ENCODE measurements around the gene ZNF319.

Gene ZNF319

GRCh38 chr16:57956270-57956808 is 44.1 kb downstream of the ZNF319 start:
- DNase-seq (ENCODE audit: low spot score): no peak

GRCh38 chr16:57955572-57956188 is 44.8 kb downstream of the ZNF319 start:
- no peak for DNase-seq (ENCODE audit: low spot score)

- DNase-seq (ENCODE audit: low spot score): no peak
Measured at GRCh38 chr16:57953857-57954256, 46.6 kb downstream of the ZNF319 start.

- DNase-seq (ENCODE audit: low spot score): no peak
Measured at GRCh38 chr16:57952909-57953308, 47.6 kb downstream of the ZNF319 start.

DNA sequence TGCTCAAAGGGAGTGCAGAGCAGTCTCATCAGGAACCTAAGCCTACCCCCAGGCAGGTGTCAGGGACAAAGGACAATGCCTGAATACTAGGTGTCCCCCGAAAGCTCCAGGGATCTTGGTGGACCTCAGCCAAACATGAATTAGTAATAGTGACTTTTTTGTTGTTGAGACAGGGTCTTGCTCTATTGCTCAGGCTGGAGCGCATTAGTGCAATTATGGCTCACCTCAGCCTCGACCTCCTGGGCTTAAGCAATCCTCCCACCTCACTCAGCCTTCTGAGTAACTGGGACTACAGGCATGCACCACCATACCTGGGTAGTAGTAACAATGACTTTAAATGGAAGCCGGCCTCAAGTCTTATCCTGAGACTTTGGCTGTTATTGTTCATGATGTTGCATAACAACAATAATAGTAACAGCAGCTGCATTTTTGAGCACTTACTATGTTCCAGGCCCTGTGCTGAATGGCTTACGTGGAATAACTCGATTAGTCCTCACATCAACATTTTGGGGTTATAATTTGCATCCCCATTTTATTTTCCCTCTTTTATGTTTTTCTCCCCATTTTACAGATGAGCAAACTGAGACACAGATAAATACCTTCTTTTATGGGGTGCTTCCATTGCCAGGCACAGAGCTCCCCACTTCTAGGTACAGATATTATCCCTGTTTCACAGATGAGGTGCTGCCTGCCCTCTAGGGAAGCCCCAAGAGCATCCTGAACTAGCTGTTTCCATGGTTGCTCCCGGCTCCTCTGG is 49.1 kb downstream of the ZNF319 start:
- no peak for DNase-seq (ENCODE audit: low spot score)

DNA sequence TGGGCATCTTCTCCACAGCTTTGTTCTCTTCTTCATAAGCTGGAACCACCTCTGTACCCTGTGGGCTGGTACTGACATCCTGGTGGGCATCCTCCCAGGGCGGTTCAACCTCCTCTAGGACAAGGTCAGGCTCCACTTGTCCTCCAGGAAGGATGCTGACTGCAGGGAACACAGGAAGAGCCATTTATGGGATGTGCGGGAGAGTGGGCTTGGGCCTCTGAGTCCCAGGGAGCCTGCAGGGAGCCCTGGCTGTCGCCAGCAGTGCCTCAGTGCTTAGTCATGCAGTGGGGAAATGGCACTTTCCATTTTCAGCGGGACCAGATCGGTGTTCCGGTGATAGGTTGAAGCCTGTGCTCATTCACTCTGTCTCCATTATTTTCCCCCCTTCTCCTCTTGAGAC is 50.1 kb downstream of the ZNF319 start:
- no peak for DNase-seq (ENCODE audit: low spot score)

DNA sequence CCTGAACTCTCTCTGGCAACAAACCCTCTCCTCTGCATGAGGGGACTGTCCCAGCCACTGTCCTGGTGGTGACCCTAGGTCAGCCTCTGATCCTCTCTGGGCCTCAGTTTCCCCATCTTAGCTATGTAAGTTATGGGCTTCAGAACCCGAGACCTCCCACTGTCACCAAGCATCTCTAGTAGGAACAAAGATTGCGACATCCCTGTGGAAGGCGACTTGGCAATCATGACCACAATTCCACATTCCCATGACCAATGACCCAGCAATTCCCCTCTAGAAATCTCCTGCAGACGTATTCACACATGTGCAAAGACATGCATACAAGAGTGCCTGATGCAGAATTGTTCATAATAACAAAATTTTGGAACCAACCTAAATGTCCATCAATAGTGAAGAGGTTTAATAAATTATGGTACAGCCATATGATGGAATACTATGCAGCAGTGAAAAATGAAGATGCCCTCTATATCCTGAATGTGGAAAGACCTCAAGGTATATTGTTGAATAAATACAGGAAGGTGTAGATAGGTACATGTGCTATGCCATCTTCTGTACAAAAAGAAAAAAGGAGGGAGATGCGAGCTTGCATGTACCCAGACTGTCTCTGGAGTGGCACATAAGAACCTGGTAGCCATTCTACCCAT is 50.8 kb downstream of the ZNF319 start:
- no peak for DNase-seq (ENCODE audit: low spot score)

- no peak for DNase-seq (ENCODE audit: low spot score)
Measured at GRCh38 chr16:57949013-57949412, 51.5 kb downstream of the ZNF319 start.

DNA sequence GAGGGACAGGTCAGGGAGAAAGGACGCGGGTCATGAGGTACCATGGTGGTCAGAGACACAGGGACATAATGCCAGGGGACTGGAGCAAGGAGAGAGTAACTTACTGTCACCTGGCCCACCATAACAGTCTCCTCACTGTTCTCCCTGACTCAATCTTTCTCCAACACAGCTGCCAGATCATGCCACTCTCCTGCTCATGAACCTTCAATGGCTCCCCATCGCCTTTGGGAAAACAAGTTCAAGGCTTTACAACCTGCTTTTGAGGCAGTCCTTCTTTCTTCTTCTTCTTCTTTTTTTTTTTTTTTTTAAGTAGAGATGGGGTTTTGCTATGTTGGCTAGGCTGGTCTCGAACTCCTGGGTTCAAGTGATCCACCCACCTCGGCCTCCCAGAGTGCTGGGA is 52.4 kb downstream of the ZNF319 start:
- DNase-seq (ENCODE audit: low spot score): no peak

DNA sequence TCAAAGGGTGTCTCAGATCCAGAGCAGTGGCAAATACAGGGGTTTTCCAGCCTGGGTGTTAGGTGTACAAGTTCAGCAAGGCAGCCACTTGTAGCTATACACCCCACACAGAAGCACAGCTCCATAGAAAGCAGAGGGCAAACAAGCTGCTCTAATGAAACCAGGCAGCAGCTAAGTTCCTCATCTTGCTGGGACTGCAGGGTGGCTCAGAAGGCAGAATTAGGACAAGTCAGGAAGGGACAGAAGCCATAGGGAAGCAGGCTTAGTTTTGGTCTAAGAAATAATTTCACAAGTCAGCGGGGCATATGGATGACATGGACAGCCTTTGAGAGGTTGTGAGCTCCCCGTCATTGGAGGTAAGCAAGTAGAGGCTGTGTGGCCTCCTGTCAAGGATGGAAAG is 53.2 kb downstream of the ZNF319 start:
- no peak for DNase-seq (ENCODE audit: low spot score)

GRCh38 chr16:57946181-57946801 is 54.2 kb downstream of the ZNF319 start:
- DNase-seq (ENCODE audit: low spot score): no peak

GRCh38 chr16:57945740-57946138 is 54.7 kb downstream of the ZNF319 start:
- DNase-seq (ENCODE audit: low spot score): no peak

GRCh38 chr16:57944970-57945739 is 55.3 kb downstream of the ZNF319 start:
- DNase-seq (ENCODE audit: low spot score): no peak
